Subcutaneous adipose tissue (tissue), 4 donors: ENCODE results near the gene MPL. TPM values are rescaled to one million over a fixed set of nuclear protein-coding genes. Genes with fewer than 3 reads are reported as not detected.

Source experiments
- CTCF ChIP-seq: fragments of 450-650 bp; IDR thresholded peaks from one replicate; pipeline ENCODE4 v1.5.1; 2016; ENCODE audit warnings: low read depth, mild to moderate bottlenecking, control low read depth, antibody characterized with exemption, moderate library complexity
- total RNA-seq, 4 donors: library from RNA; depleted of rRNA; stranded (reverse); fragments of >200 nt; gene quantifications; one replicate each; pipeline ENCODE4 v1.1.0, GENCODE V29; 2016

Gene MPL
- total RNA-seq, 4 donors from 2014 or later: 0.38 TPM; not detected in 3

- TF ChIP-seq CTCF: no peak
Measured at GRCh38 chr1:43363935-43364525, 26.4 kb downstream of the MPL start.

- TF ChIP-seq CTCF: no peak
Measured at GRCh38 chr1:43365678-43366077, 28.1 kb downstream of the MPL start.

GRCh38 chr1:43366179-43366578 is 28.6 kb downstream of the MPL start:
- no peak for TF ChIP-seq CTCF

GRCh38 chr1:43366601-43367025 is 29.0 kb downstream of the MPL start:
- TF ChIP-seq CTCF: no peak

- no peak for TF ChIP-seq CTCF
Measured at GRCh38 chr1:43367026-43367903, 29.6 kb downstream of the MPL start.

GRCh38 chr1:43367904-43368645 is 30.5 kb downstream of the MPL start, which contains the start of gene ELOVL1:
TSS of gene ELOVL1 (minus strand) at chr1:43368011. CDS start at chr1:43365609, 2,402 bp downstream.
- no peak for TF ChIP-seq CTCF

GRCh38 chr1:43368646-43369020 is 31.0 kb downstream of the MPL start:
- TF ChIP-seq CTCF: no peak
